PFSK-1 (cell line): ENCODE measurements around the gene INSYN1.

Experiments used
- POLR2AphosphoS5 ChIP-seq: IDR thresholded peaks from 2 replicates; pipeline ENCODE4 v1.6.1; 2012; ENCODE audit warnings: low read depth, mild to moderate bottlenecking, control low read depth, low read length, moderate library complexity
- SIN3A ChIP-seq: IDR thresholded peaks from 2 replicates; pipeline ENCODE4 v1.6.1; 2012; ENCODE audit warnings: mild to moderate bottlenecking, low read length, moderate library complexity, borderline replicate concordance; ENCODE audit not compliant: insufficient read depth
- TAF1 ChIP-seq: IDR thresholded peaks from 2 replicates; pipeline ENCODE4 v1.6.1; 2012; ENCODE audit warnings: low read length, control low read depth, borderline replicate concordance; ENCODE audit not compliant: insufficient read depth
- TF ChIP-seq, protein P1 (sequence below), 2 experiments: IDR thresholded peaks; 2 replicates each; pipeline versions ENCODE4 v1.6.1 to v1.8.0; 2011 to 2012; ENCODE audit warnings: low read depth in 2 of 2, low read length in 2 of 2, control low read depth in 1 of 2, inconsistent platforms in 1 of 2, mild to moderate bottlenecking in 1 of 2, moderate library complexity in 1 of 2; ENCODE audit not compliant: insufficient read depth in 1 of 2

GRCh38 chr15:73748730-73749129 lies 4.4 kb downstream of the INSYN1 start:
- no peak for TF ChIP-seq SIN3A
- TF ChIP-seq POLR2AphosphoS5 = no peak
- TF ChIP-seq, protein P1, sequence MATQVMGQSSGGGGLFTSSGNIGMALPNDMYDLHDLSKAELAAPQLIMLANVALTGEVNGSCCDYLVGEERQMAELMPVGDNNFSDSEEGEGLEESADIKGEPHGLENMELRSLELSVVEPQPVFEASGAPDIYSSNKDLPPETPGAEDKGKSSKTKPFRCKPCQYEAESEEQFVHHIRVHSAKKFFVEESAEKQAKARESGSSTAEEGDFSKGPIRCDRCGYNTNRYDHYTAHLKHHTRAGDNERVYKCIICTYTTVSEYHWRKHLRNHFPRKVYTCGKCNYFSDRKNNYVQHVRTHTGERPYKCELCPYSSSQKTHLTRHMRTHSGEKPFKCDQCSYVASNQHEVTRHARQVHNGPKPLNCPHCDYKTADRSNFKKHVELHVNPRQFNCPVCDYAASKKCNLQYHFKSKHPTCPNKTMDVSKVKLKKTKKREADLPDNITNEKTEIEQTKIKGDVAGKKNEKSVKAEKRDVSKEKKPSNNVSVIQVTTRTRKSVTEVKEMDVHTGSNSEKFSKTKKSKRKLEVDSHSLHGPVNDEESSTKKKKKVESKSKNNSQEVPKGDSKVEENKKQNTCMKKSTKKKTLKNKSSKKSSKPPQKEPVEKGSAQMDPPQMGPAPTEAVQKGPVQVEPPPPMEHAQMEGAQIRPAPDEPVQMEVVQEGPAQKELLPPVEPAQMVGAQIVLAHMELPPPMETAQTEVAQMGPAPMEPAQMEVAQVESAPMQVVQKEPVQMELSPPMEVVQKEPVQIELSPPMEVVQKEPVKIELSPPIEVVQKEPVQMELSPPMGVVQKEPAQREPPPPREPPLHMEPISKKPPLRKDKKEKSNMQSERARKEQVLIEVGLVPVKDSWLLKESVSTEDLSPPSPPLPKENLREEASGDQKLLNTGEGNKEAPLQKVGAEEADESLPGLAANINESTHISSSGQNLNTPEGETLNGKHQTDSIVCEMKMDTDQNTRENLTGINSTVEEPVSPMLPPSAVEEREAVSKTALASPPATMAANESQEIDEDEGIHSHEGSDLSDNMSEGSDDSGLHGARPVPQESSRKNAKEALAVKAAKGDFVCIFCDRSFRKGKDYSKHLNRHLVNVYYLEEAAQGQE (IDR thresholded peaks at IDR 0.05; ENCODE audit: insufficient read depth in 1 of 2, low read depth in 2 of 2, low read length in 2 of 2) = no peak
- no peak for TF ChIP-seq TAF1
